ENCODE data around the gene KCNE1. TPM values are rescaled to one million over a fixed set of nuclear protein-coding genes. Genes with fewer than 3 reads are reported as not detected.
"Not testable (repeated sequence)": the region's sequence is repeated elsewhere in the genome, so short reads cannot be mapped to it uniquely, and the experiment has no call there.

Gene KCNE1
- total and polyA plus RNA-seq, 2 donors from 2014 or later = 2.5 to 4.4 TPM

DNA sequence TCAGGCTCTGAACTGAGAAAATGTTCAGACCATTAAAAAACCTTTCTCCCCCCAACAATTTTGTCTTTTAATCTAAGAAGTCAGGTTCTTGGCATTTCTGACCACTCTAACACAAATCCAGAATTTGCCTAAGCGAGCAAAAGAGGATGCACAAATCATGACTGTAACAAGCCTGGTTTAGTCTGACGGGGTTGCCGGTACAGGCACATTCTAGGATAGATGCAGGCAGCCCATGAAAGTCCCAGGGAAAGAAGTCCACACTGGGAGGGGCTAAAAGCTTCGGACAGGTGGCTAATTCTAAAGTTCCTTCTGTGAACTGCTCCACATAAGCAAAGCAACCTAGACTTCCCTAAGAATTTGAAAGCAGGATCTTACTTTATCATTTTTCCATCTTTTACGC, 48.0 kb upstream of the KCNE1 start:
- H3K4me3 ChIP-seq (ENCODE audit: low read length in 3 of 3) = no peak overlapping the region
- TF ChIP-seq, protein P1, sequence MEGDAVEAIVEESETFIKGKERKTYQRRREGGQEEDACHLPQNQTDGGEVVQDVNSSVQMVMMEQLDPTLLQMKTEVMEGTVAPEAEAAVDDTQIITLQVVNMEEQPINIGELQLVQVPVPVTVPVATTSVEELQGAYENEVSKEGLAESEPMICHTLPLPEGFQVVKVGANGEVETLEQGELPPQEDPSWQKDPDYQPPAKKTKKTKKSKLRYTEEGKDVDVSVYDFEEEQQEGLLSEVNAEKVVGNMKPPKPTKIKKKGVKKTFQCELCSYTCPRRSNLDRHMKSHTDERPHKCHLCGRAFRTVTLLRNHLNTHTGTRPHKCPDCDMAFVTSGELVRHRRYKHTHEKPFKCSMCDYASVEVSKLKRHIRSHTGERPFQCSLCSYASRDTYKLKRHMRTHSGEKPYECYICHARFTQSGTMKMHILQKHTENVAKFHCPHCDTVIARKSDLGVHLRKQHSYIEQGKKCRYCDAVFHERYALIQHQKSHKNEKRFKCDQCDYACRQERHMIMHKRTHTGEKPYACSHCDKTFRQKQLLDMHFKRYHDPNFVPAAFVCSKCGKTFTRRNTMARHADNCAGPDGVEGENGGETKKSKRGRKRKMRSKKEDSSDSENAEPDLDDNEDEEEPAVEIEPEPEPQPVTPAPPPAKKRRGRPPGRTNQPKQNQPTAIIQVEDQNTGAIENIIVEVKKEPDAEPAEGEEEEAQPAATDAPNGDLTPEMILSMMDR (IDR thresholded peaks at IDR 0.05; ENCODE audit: borderline replicate concordance, extremely low read depth, insufficient read depth) = no peak
- H3K27ac ChIP-seq (ENCODE audit: low read depth in 2 of 2, low read length in 2 of 2) = no peak overlapping the region
- no peaks in the 10 kb centered on the region for H3K9me3 ChIP-seq (ENCODE audit: control insufficient read depth in 2 of 3, insufficient read depth in 1 of 3, low read length in 3 of 3)
- H3K9ac ChIP-seq (ENCODE audit: low read length in 3 of 3) = no peak overlapping the region
- DNase-seq (no peak), FAIRE-seq (no peak)
- no peaks in the 10 kb centered on the region for H3K36me3 ChIP-seq (ENCODE audit: control insufficient read depth in 2 of 3, insufficient read depth in 3 of 3, low read length in 3 of 3)
- intact Hi-C loops (cut with DNase I) = no loop called here
- H3K27me3 ChIP-seq (ENCODE audit: control insufficient read depth, insufficient read depth, low read length) = no peaks in the 10 kb centered on the region
- H3K4me1 ChIP-seq (ENCODE audit: control insufficient read depth in 2 of 3, insufficient read depth in 2 of 3, low read depth in 1 of 3, low read length in 3 of 3) = no peaks in the 10 kb centered on the region

DNA sequence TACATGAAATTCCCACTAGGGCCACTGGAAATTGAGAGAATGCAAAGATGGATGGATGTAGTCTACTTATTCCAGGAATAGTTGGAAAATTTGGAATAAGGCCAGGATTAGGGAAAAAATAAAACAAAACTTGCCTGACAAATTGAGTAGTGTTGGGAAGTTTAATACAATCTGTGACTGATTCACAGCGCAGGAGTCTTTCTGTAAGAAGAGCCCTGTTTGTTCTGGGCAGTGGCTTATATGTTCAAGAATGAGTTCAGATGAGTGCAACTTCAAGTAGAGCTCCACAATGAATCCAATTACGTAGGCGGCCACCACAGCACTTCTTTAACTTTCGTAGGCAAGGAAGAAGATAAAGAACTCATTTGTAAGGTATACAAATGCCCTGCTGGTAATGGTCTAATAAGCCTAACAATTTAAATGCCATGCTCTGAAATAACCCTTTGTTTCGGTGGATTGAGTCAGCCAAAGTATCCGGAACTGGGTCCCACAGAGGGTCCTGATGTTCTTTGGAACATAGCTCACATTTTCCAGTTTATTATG, 47.1 kb upstream of the KCNE1 start:
- intact Hi-C loops (cut with DNase I) = no loop called here
- Histone ChIP-seq H3K27ac (ENCODE audit: low read depth in 2 of 2, low read length in 2 of 2) (no peak overlapping the region), H3K27me3 (ENCODE audit: control insufficient read depth, insufficient read depth, low read length) (no peaks in the 10 kb centered on the region), H3K9ac (ENCODE audit: low read length in 3 of 3) (no peak overlapping the region), H3K4me3 (ENCODE audit: low read length in 3 of 3) (no peak overlapping the region), H3K9me3 (ENCODE audit: control insufficient read depth in 2 of 3, insufficient read depth in 1 of 3, low read length in 3 of 3) (no peaks in the 10 kb centered on the region), H3K36me3 (ENCODE audit: control insufficient read depth in 2 of 3, insufficient read depth in 3 of 3, low read length in 3 of 3) (no peaks in the 10 kb centered on the region), H3K4me1 (ENCODE audit: control insufficient read depth in 2 of 3, insufficient read depth in 2 of 3, low read depth in 1 of 3, low read length in 3 of 3) (no peaks in the 10 kb centered on the region)
- FAIRE-seq (no peak), DNase-seq (no peak)
- TF ChIP-seq, protein P1 (IDR thresholded peaks at IDR 0.05; ENCODE audit: borderline replicate concordance, extremely low read depth, insufficient read depth) = no peak

DNA sequence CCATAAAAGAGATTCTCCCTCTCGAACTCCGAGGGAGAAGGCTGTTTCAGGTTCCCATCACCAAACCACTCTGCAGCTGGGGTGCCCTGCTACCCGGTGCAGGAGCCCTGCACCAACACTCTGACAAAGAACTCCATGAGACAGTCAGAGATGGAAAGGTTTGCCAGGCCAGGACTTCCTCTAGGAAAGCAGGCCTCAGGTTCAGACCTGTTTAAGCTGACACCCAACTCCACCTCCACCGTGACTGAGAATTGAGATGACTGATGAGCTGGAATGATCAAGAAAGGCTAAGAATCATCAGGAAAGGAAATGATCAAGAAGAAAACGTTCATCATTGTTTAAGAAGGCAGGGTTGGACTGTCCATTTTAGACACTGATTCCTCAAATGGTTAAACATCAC, 46.2 kb upstream of the KCNE1 start:
- TF ChIP-seq, protein P1 (IDR thresholded peaks at IDR 0.05; ENCODE audit: borderline replicate concordance, extremely low read depth, insufficient read depth) = no peak
- H3K4me3 ChIP-seq (ENCODE audit: low read length in 3 of 3) = no peak overlapping the region
- intact Hi-C loops (cut with DNase I) = no loop called here
- no peaks in the 10 kb centered on the region for H3K36me3 ChIP-seq (ENCODE audit: control insufficient read depth in 2 of 3, insufficient read depth in 3 of 3, low read length in 3 of 3)
- H3K9ac ChIP-seq (ENCODE audit: low read length in 3 of 3) = no peak overlapping the region
- H3K27me3 ChIP-seq (ENCODE audit: control insufficient read depth, insufficient read depth, low read length) = no peaks in the 10 kb centered on the region
- FAIRE-seq (no peak), DNase-seq (no peak)
- no peaks in the 10 kb centered on the region for H3K9me3 ChIP-seq (ENCODE audit: control insufficient read depth in 2 of 3, insufficient read depth in 1 of 3, low read length in 3 of 3)
- H3K27ac ChIP-seq (ENCODE audit: low read depth in 2 of 2, low read length in 2 of 2) = no peak overlapping the region
- H3K4me1 ChIP-seq (ENCODE audit: control insufficient read depth in 2 of 3, insufficient read depth in 2 of 3, low read depth in 1 of 3, low read length in 3 of 3) = no peaks in the 10 kb centered on the region

DNA sequence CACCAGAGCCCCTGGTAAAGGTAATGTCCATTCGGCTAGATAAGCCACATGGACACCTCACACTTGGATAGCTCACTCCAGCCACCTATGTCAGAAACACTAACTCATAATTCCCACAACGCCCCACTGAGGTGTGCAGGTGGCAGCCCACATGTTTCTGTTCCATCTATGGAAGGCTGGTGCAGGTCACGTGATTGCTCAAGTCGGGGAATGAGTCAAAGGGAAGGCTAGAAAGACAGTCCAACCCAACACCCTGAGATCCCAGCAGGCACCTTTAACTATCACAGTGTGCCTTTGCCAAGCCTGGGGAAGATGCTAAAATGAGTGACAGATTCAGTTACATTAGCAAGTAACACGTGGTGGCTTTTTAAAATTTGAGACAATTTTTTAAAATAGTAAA, 45.3 kb upstream of the KCNE1 start:
- Histone ChIP-seq H3K9me3 (ENCODE audit: control insufficient read depth in 2 of 3, insufficient read depth in 1 of 3, low read length in 3 of 3) (no peaks in the 10 kb centered on the region), H3K9ac (ENCODE audit: low read length in 3 of 3) (no peak overlapping the region), H3K27me3 (ENCODE audit: control insufficient read depth, insufficient read depth, low read length) (no peaks in the 10 kb centered on the region), H3K4me1 (ENCODE audit: control insufficient read depth in 2 of 3, insufficient read depth in 2 of 3, low read depth in 1 of 3, low read length in 3 of 3) (peaks cover 0 to 2% (median 0%) of the 10 kb centered on the region in 3 donors), H3K36me3 (ENCODE audit: control insufficient read depth in 2 of 3, insufficient read depth in 3 of 3, low read length in 3 of 3) (no peaks in the 10 kb centered on the region), H3K4me3 (ENCODE audit: low read length in 3 of 3) (no peak overlapping the region), H3K27ac (ENCODE audit: low read depth in 2 of 2, low read length in 2 of 2) (no peak overlapping the region)
- intact Hi-C loops (cut with DNase I) = no loop called here
- no peak for DNase-seq
- FAIRE-seq = no peak
- TF ChIP-seq, protein P1 (IDR thresholded peaks at IDR 0.05; ENCODE audit: borderline replicate concordance, extremely low read depth, insufficient read depth) = no peak

DNA sequence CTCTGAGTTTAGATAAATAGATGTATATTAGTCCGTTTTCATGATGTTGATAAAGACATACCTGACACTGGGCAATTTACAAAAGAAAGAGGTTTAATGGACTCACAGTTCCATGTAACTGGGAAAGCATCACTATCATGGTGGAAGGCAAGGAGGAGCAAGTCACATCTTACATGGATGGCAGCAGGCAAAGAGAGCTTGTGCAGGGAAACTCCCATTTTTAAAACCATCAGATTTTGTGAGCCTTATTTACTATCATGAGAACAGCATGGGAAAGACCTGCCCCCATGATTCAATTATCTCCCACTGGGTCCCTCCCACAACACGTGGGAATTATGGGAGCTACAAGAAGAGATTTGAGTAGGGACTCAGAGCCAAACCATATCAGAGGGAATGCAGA, 42.7 kb upstream of the KCNE1 start:
- H3K36me3 ChIP-seq (ENCODE audit: control insufficient read depth in 2 of 3, insufficient read depth in 3 of 3, low read length in 3 of 3); H3K9me3 ChIP-seq (ENCODE audit: control insufficient read depth in 2 of 3, insufficient read depth in 1 of 3, low read length in 3 of 3); H3K4me1 ChIP-seq (ENCODE audit: control insufficient read depth in 2 of 3, insufficient read depth in 2 of 3, low read depth in 1 of 3, low read length in 3 of 3); H3K27ac ChIP-seq (ENCODE audit: low read depth in 2 of 2, low read length in 2 of 2); H3K9ac ChIP-seq (ENCODE audit: low read length in 3 of 3); FAIRE-seq; H3K27me3 ChIP-seq (ENCODE audit: control insufficient read depth, insufficient read depth, low read length); H3K4me3 ChIP-seq (ENCODE audit: low read length in 3 of 3); DNase-seq; intact Hi-C loops (cut with DNase I): not testable (repeated sequence)

Data from kidney (tissue), 14 donors.